HG03575 (cell line): ENCODE measurements around the gene SLC39A8.

Experiments
- ATAC-seq: cut with Tn5 transposase; IDR thresholded peaks from one replicate; pipeline ENCODE4 v1.9.1; 2021; ENCODE audit not compliant: unreplicated experiment, insufficient number of reproducible peaks, low FRiP score; ENCODE audit errors: extremely low read depth

SLC39A8 gene

DNA sequence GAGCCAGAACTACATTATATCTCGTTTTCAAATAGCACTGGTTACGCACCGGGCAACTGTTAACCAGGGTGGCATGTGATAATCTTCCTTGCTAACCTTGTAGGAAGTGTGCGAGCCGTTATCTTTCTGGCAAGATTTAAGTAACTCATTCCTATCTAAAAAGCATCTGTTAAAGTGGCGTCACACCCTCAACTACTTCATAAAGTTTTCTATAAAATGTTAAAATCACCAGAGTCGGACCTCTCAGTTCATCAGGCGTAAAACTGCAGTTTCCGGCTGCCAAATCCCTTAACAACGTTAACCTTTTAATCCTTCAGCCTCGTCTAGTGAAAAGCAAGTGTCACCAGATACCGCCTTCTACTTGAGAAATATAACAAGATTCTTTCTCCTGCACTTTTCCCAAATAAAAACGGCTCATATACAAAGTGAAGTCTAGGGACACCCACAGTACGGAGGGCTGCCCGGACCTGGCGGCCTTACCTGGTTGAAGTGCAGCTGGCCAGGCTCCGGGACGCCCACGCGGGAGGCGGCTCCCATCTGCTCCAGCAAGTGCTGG, 1.2 kb downstream of the SLC39A8 start:
- ATAC-seq = peak; percentile 2

DNA sequence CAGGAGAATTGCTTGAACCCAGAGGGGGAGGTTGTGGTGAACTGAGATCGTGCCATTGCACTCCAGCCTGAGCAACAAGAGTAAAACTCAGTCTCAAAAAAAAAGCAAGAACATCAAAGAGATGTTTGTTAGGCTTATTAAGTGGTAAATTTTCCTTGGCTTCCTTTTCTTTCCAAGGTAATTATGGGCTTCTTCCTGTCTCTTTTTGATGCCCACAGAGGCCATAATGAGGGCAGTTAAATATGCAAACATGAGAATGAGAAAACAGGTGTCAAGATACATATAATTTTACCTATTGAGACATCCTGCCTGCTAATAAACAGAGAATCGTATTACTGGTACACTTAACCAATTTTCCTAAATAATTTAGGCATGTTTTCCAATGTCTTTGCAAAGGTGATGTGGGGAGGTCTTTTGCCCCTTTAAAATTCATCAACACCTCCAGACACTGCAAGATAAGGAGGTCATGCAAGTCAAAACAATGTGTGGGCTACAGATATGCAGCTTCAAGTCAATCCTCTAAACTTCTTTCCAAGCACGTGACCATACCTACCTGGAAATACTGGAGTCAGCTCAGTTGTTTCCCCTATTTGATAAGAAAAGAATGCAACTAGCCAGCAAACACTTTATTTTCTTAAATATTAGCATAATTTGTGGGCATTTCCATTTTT, 2.7 kb downstream of the SLC39A8 start:
- ATAC-seq = no peak

DNA sequence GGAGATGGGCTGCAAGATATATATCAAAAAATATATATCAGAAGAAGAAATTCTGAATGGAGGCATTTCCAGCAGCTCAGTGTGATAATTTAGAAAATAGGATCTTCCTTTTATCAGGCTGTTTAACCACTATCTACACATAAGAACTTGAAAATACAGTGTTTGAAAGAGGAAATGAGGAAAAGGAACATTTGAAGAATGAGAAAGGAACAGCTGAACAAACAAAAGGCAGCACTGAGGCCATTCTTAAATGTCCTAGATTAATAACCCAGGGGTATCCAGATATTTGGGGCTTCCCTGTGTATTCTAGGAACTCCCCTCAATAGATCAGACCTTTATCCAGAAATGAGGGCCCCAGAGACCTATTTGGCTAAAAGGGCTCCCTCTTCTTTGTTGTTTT, 4.1 kb downstream of the SLC39A8 start:
- ATAC-seq = no peak

DNA sequence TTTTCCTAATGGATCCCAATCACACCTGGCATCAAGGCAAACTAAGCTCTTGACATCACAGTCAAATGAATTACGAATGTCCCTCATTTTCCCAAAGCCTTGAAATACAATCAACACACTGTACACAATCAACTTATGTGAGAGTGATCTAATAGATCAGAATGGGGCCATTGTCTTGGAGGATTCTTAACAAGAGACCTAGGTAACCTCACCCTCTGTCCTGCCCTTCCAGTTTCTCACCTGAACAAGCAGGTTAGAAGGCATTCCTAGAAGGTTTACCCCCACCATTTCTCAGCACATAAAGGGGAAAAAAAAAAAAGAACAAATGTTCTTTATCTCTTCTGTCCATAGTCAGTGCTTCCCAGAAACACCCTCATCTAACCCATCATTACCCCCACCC, 6.3 kb downstream of the SLC39A8 start:
- no peak for ATAC-seq

DNA sequence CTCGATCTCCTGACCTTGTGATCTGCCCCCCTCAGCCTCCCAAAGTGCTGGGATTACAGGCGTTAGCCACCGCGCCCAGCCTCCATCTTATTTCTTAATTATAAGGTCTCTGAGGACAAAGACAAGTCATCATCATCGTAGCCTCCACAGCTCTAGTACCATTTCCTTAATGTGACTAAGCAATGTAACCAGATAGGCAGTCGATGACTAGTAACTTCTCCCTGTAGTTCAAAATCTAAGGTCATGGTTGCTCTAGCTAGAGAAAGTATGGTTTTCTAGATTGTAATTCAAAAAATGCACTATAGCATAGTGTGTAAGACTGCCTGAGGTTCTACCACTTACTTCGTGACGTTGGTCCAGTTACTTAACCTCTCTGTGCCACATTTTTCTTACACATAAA, 6.9 kb downstream of the SLC39A8 start:
- ATAC-seq = no peak

DNA sequence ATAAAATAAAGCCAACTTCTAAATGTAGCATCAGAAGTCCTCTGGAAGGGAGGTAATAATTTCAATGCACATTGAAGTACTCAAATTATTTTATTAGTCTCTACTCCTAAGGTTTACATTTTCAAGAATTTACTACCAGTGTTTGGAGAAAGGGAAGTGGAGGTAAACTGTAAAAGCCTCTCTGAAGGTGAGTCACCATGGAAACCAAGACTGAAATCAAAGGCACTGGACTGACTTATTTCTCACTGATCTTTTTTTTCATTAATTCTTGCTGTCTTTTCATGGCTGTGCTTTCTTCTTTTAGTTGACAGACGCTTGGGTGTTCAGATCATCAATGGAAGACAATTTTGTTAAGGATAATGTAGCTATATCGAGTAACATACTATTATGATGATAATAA, 9.7 kb downstream of the SLC39A8 start:
- no peak for ATAC-seq

DNA sequence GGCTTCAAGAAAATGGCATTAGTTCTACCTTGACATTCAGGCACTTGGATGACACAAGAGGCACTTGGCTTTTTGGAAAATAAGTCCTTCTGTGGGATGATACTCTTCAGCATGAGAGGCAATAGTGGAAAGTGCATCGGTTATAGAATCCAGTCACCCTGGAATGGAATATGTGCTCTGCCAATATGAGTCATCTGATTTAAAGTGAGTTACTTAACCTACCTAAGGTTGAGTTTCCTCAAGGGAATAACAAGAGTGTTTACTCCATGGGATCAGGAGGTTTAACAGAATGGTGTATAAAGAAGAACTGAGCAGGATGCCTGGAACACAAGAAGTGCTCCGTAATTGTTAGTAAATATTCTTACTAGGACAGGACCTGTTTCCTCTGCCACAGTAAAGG, 10.7 kb downstream of the SLC39A8 start:
- ATAC-seq = no peak

DNA sequence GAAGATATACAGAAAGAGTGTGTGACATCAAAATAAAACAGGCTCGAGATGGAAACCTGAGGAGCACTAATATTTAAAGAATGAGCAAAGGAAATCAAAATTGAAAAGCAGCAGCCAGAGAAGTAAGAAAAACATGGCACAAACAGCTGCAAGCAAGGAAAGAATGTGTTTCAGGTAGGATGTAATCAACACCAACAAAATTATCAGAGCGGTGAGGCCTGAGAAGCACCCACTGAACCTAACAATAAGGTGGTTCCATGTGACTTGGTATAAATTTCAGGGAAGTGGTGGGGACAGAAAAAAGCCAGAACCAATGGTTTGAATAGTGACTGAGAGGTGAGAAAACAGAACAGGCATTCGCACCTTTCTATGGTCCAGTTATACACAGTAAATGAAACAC, 11.5 kb downstream of the SLC39A8 start:
- ATAC-seq = no peak

DNA sequence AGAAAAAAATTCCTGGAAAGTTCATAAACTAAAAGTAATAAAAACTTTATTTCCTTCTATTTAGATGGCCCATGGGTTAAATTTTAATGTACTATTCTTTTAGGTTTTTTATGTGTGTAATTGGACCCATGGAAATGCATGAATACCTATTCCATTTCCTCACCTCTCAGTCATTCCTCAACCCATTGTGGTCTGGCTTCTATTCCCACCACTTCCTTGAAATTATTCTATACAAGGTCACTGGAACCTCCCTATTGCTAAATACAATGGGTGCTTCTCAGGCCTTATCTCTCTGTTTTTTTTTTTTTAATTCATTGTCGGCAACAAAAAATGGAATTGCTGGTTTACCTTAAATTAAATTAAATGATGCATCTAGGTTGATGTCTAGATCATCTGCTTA, 17.2 kb downstream of the SLC39A8 start:
- no peak for ATAC-seq

DNA sequence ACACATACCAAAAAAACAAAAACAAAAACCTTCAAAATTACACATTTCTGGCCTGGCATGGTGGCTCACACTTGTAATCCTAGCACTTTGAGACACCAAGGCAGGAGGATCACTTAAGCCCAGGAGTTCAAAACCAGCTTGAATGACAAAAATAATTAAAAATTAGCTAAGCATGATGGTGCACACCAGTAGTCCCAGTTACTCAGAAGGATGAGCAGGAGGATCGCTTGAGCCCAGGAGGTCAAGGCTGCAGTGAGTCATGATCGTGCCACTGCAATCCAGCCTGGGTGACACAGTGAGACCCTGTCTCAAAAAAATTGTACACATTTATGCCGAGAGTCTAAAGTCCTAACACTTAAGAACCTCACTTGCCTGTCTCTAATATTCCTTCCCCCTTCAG, 18.3 kb downstream of the SLC39A8 start:
- ATAC-seq = no peak

DNA sequence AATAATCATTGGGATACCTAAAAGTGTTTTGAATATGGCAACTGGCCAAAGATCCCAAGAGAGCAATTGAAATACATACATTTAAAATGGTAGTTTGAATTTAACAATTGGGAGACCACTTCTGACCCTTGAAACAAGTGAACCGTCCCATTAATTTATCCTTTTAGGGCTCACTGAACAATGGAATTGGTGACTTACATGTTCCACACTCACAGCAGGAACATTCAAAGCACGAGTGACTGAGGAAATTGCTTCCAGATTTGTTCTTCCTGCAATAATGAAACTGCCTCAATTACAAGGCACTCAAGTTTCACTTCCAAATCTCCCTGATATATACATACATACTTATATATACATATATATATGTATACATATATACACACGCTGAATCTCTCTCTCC, 20.6 kb downstream of the SLC39A8 start:
- ATAC-seq = no peak

DNA sequence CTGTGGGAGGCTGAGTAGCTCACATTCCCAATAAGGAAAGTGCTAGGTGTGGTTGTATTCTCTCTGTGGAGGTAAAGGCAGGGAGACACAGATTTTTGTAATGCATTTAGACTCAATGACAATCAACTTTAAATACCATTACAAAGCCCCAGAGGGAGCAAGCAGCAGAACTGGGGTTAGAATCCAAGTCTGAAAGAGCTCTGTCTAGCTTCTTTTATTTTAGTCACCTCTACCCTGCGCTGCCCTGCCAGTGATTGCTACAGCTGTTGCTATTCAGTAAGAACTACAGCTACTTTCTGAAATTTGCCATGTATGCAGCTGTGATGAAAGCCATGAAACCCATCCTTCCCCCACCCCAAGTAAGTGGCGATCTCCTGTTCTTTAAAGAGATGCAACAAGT, 22.5 kb downstream of the SLC39A8 start:
- ATAC-seq = no peak

DNA sequence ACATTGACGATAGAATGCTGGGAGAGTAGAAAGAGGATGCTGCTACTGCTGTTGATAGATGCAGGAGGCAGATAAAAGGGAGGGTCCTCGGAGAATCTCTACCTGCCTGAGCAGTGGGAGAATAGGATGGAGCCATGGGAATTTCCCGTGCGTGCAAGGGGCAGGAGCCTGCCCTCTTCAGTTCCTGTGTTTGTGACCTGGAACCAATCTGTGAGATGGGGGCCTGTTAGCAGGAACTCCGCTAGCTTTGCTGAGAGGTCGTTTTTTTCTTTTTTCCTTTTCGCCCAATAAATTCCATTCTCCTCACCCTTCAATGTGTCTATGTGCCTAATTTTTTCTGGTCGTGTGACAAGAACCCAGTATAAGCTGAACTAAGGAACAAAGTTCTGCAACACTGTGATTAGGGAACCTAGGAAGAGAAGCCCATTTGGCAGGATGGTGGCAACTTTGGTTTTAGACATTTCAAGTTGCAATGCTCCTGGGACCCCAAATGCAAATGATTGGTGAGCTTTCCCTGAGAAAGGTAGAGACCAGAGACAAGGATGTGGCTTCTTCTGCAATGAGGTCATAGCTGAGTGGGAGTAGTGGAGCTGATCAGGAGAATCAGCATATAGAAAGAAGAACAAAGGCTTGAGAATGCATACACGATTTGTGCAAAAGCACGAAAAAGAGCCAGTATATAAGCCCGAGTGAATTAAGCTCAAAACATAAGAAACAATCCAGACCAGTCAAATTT, 23.9 kb downstream of the SLC39A8 start:
- ATAC-seq = peak; percentile 94

DNA sequence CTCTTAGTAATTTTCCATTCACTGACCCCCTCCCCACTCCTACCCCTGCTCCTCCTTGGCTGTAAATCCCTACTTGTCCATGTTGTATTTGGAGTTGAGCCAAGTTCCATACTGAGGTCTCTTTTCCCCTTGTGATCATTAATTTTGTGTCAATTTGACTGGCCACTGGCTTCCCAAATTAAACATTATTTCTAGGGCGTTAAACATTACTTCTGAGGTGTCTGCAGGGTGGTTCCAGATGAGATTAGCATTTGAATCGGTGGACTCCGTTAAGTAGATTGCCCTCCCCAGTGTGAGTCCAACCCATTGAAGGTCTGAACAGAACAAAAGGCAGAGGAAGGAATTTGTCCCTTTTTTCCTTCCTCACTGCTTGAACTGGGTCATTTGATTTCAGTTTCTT, 25.7 kb downstream of the SLC39A8 start:
- ATAC-seq = no peak

DNA sequence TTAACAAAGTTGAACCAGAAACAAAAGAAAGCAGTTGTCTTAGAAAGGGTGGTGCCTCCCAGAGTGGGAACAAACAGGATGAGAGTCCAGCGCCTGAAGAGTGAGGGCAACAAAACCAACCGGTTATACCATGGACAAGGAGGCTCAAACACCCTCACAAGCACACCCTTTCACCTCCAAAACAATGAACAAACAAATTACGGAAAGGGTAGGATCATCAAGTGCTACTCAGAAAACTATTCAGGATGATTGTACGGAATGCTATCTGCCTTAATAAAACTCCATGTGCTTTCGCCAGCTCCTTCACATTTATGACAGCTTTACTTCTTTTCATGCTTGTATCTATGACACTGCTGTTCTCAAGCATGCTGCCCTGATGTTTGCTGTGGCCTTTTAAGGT, 26.8 kb downstream of the SLC39A8 start:
- ATAC-seq = no peak

DNA sequence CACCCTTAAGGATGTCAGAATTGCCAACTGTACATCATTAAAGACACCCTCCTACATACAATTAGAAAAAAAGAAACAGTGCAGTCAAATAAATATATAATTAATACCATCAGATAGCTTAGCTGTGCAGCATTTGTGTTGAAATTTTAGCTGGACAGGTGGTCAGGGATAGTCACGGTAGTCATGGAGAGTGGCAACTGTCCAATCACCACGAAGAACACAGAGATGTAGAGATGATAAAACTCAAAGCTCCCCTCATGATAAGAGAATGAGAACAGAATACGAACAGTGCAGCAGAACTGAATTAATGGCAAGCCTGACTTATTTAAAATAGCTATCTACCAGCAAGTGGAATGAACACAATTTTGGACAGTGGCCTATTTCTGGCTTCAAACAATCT, 27.2 kb downstream of the SLC39A8 start:
- no peak for ATAC-seq

DNA sequence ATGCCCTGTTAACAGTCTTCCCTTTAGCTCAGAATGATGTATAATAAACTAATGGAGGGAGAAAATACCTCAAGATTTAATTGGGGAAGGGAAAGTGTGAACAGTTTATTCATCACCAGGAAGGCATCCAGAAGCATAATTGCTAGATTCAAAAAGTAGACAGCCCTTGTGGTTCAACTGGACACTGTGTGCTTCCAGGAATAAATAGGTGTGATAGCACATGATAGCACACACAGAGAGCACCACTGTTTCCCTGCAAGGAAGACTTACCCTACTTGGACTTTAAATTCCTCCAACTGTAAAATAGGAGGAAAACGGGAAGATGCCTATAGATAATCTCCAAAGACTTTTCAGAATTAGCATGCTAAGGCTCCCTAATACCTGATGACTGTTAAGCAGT, 27.8 kb downstream of the SLC39A8 start:
- no peak for ATAC-seq

DNA sequence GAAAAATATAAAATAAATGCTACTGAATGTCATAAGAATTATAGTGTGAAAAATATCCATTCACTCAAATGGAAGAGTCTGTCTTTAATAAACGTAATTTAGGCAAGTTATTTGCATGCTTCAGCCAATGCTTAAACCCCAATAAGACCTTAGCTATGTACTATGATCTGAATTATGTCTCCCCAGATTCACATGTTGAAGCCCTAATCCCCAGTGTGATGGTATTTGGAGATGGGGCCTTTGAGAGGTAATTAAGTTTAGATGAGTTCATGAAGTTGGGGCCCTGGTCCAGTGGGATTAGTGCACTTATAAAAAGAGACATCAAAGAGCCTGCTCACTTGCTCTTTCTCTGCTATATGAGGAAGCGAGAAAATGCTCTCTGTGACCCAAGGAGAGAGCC, 28.7 kb downstream of the SLC39A8 start:
- no peak for ATAC-seq

DNA sequence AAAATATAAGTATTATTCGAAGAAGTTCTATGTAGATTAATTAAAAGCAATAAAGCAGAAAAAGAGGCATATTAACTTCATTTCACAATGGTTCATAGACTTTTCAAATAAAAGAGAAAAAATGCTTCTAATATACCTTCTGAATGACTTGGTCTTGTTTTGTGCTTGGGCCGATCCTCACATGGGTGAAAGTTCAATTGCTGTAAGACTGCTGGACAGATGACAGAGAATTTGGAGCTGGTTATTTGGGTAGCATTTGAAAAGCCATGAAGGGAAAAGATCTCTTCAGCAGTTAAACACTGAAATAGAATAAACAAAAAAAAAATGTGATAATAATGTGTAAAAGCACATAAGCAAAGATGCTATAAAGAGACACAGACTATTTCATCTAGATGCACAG, 29.8 kb downstream of the SLC39A8 start:
- no peak for ATAC-seq

DNA sequence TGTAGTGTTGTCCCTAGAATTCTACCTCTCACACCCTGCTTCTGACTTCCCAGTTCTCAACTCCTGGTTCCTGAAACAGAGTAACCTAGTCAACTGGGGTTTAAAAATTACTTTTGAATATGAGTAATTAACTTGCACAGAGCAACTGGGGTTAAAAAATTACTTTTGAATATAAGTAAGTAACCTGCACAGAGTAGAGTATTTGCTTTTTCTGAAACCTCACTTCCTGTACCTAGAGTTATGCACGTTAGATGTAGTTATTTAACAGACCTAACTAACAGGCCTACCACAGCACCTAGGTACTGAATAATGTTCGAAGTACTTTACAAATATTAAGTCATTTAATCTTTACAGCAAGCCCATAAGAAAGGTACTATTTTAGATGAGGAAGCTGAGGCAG, 32.9 kb downstream of the SLC39A8 start:
- ATAC-seq = no peak

DNA sequence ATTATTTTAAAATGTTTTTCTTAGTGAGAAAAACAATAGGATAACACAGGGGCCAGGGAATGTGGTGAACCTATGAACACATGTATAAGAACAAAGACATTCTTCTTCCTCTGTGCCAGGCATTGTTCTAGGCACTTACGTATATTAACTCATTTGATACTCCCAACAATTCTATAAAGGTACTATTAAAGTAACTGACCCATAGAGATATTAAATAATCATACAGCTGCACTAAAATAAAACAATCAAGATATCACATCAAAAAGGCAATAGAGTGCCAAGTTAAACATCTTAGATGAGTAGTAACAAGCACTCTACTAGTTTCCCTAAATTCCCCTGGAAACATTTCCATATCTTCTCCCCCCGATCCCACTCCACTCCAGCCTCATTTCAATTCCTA, 33.4 kb downstream of the SLC39A8 start:
- ATAC-seq = no peak
